Activated T-cell treated with anti-CD3 and anti-CD28 coated beads, Interleukin-2, amount 50 U/mL, for 48 hours (primary cell): ENCODE results near the gene SLAMF8.
A peak's percentile ranks its signal among the peaks of the same experiment; 100 is the strongest.

Source experiments
- DNase-seq, 2 experiments: peaks; one replicate each; pipeline ENCODE4 v3.0.0-alpha.2; 2020

The SLAMF8 gene

GRCh38 chr1:159821171-159821867 is 5.4 kb upstream of the SLAMF8 start:
- peak; percentile 49 to 58 for DNase-seq

GRCh38 chr1:159823406-159823805 is 3.3 kb upstream of the SLAMF8 start:
- DNase-seq: no peak

- DNase-seq: no peak
Measured at GRCh38 chr1:159825564-159825963, 1.1 kb upstream of the SLAMF8 start.

- DNase-seq: no peak
Measured at GRCh38 chr1:159827102-159827490, 423 bp downstream of the SLAMF8 start.

- DNase-seq: no peak
Measured at GRCh38 chr1:159827549-159827948, 876 bp downstream of the SLAMF8 start.

- no peak for DNase-seq
Measured at GRCh38 chr1:159828176-159828575, 1.5 kb downstream of the SLAMF8 start.

GRCh38 chr1:159828581-159829272 is 2.1 kb downstream of the SLAMF8 start:
- no peak for DNase-seq

GRCh38 chr1:159829273-159829634 is 2.6 kb downstream of the SLAMF8 start:
- DNase-seq: no peak

GRCh38 chr1:159829822-159830465 is 3.3 kb downstream of the SLAMF8 start:
- no peak for DNase-seq

GRCh38 chr1:159830722-159831121 is 4.0 kb downstream of the SLAMF8 start:
- no peak for DNase-seq

GRCh38 chr1:159831412-159832141 is 4.9 kb downstream of the SLAMF8 start:
- DNase-seq: no peak

- no peak for DNase-seq
Measured at GRCh38 chr1:159832309-159832708, 5.6 kb downstream of the SLAMF8 start.

GRCh38 chr1:159835356-159835755 is 8.7 kb downstream of the SLAMF8 start:
- DNase-seq: no peak

- DNase-seq: no peak
Measured at GRCh38 chr1:159835862-159836525, 9.3 kb downstream of the SLAMF8 start.

- DNase-seq: no peak
Measured at GRCh38 chr1:159838715-159839114, 12.0 kb downstream of the SLAMF8 start.

GRCh38 chr1:159839116-159839849 is 12.6 kb downstream of the SLAMF8 start:
- DNase-seq: no peak

- DNase-seq: no peak
Measured at GRCh38 chr1:159841749-159842148, 15.1 kb downstream of the SLAMF8 start.

GRCh38 chr1:159843459-159843858 is 16.8 kb downstream of the SLAMF8 start:
- no peak for DNase-seq

GRCh38 chr1:159845751-159846629 is 19.3 kb downstream of the SLAMF8 start:
- DNase-seq: no peak

- no peak for DNase-seq
Measured at GRCh38 chr1:159847231-159847630, 20.6 kb downstream of the SLAMF8 start.

GRCh38 chr1:159848326-159848725 is 21.7 kb downstream of the SLAMF8 start:
- no peak for DNase-seq
